ENCODE data around the gene ZFPM1.
"Not testable (repeated sequence)": the region's sequence is repeated elsewhere in the genome, so short reads cannot be mapped to it uniquely, and the experiment has no call there.

ZFPM1 gene

GRCh38 chr16:88484505-88485365, 31.7 kb downstream of the ZFPM1 start:
- Histone ChIP-seq H3K4me1 (ENCODE audit: control insufficient read depth, insufficient read depth, low read length, poor library complexity, severe bottlenecking) (no peaks in the 10 kb centered on the region), H3K9me3 (ENCODE audit: control insufficient read depth, low read length) (no peaks in the 10 kb centered on the region), H3K4me3 (ENCODE audit: extremely low read depth, insufficient read depth, low read length, poor library complexity, severe bottlenecking) (no peak overlapping the region), H3K27ac (ENCODE audit: low read depth, low read length, severe bottlenecking) (no peak overlapping the region), H3K36me3 (ENCODE audit: control insufficient read depth, insufficient read depth, low read length) (peaks cover 23% of the 10 kb centered on the region)
- 92 to 93% methylated on average over 24 to 30 of the region's 36 CpGs for WGBS, 2 experiments (ENCODE audit: insufficient coverage in 2 of 2)

GRCh38 chr16:88485366-88485741, 32.3 kb downstream of the ZFPM1 start:
- WGBS, 2 experiments (ENCODE audit: insufficient coverage in 2 of 2), result 96 to 100% methylated on average over 3 to 4 of the region's 8 CpGs
- not testable (repeated sequence) for H3K27ac ChIP-seq (ENCODE audit: low read depth, low read length, severe bottlenecking); H3K4me3 ChIP-seq (ENCODE audit: extremely low read depth, insufficient read depth, low read length, poor library complexity, severe bottlenecking); H3K4me1 ChIP-seq (ENCODE audit: control insufficient read depth, insufficient read depth, low read length, poor library complexity, severe bottlenecking); H3K9me3 ChIP-seq (ENCODE audit: control insufficient read depth, low read length)
- H3K36me3 ChIP-seq (ENCODE audit: control insufficient read depth, insufficient read depth, low read length), result peaks cover 23% of the 10 kb centered on the region

- Histone ChIP-seq H3K9me3 (ENCODE audit: control insufficient read depth, low read length) (no peaks in the 10 kb centered on the region), H3K36me3 (ENCODE audit: control insufficient read depth, insufficient read depth, low read length) (peaks cover 23% of the 10 kb centered on the region), H3K4me3 (ENCODE audit: extremely low read depth, insufficient read depth, low read length, poor library complexity, severe bottlenecking) (no peak overlapping the region), H3K27ac (ENCODE audit: low read depth, low read length, severe bottlenecking) (no peak overlapping the region), H3K4me1 (ENCODE audit: control insufficient read depth, insufficient read depth, low read length, poor library complexity, severe bottlenecking) (no peaks in the 10 kb centered on the region)
- WGBS, 2 experiments (ENCODE audit: insufficient coverage in 2 of 2), result 92 to 98% methylated on average over 4 to 5 of the region's 6 CpGs
Observed at GRCh38 chr16:88486398-88487123, 33.5 kb downstream of the ZFPM1 start.

- WGBS, 2 experiments (ENCODE audit: insufficient coverage in 2 of 2), result 94 to 100% methylated on average over 1 to 3 of the region's 3 CpGs
- H3K9me3 ChIP-seq (ENCODE audit: control insufficient read depth, low read length), result no peaks in the 10 kb centered on the region
Observed at GRCh38 chr16:88487124-88487432, 34.0 kb downstream of the ZFPM1 start.

GRCh38 chr16:88487920-88488851, 35.1 kb downstream of the ZFPM1 start:
- Histone ChIP-seq H3K36me3 (ENCODE audit: control insufficient read depth, insufficient read depth, low read length) (peaks cover 23% of the 10 kb centered on the region), H3K4me1 (ENCODE audit: control insufficient read depth, insufficient read depth, low read length, poor library complexity, severe bottlenecking) (no peaks in the 10 kb centered on the region), H3K27ac (ENCODE audit: low read depth, low read length, severe bottlenecking) (no peak overlapping the region), H3K9me3 (ENCODE audit: control insufficient read depth, low read length) (no peaks in the 10 kb centered on the region), H3K4me3 (ENCODE audit: extremely low read depth, insufficient read depth, low read length, poor library complexity, severe bottlenecking) (no peak overlapping the region)
- WGBS, 2 experiments (ENCODE audit: insufficient coverage in 2 of 2), result 94% methylated on average over 47 to 53 of the region's 54 CpGs

More at GRCh38 chr16:88487124-88487432, 34.0 kb downstream of the ZFPM1 start:
- H3K4me1 ChIP-seq (ENCODE audit: control insufficient read depth, insufficient read depth, low read length, poor library complexity, severe bottlenecking), result no peaks in the 10 kb centered on the region
- H3K27ac ChIP-seq (ENCODE audit: low read depth, low read length, severe bottlenecking), result no peak overlapping the region
- H3K4me3 ChIP-seq (ENCODE audit: extremely low read depth, insufficient read depth, low read length, poor library complexity, severe bottlenecking), result no peak overlapping the region
- H3K36me3 ChIP-seq (ENCODE audit: control insufficient read depth, insufficient read depth, low read length), result peaks cover 23% of the 10 kb centered on the region

- WGBS, 2 experiments (ENCODE audit: insufficient coverage in 2 of 2), result 88 to 95% methylated on average over 23 to 24 of the region's 24 CpGs
Observed at GRCh38 chr16:88489163-88489741, 36.2 kb downstream of the ZFPM1 start.

GRCh38 chr16:88491001-88491559, 38.0 kb downstream of the ZFPM1 start:
- Histone ChIP-seq H3K4me3 (ENCODE audit: extremely low read depth, insufficient read depth, low read length, poor library complexity, severe bottlenecking) (no peak overlapping the region), H3K36me3 (ENCODE audit: control insufficient read depth, insufficient read depth, low read length) (peaks cover 20% of the 10 kb centered on the region), H3K4me1 (ENCODE audit: control insufficient read depth, insufficient read depth, low read length, poor library complexity, severe bottlenecking) (no peaks in the 10 kb centered on the region), H3K9me3 (ENCODE audit: control insufficient read depth, low read length) (no peaks in the 10 kb centered on the region), H3K27ac (ENCODE audit: low read depth, low read length, severe bottlenecking) (no peak overlapping the region)
- WGBS, 2 experiments (ENCODE audit: insufficient coverage in 2 of 2), result 95 to 98% methylated on average over 22 to 26 of the region's 26 CpGs

More at GRCh38 chr16:88489163-88489741, 36.2 kb downstream of the ZFPM1 start:
- Histone ChIP-seq H3K4me3 (ENCODE audit: extremely low read depth, insufficient read depth, low read length, poor library complexity, severe bottlenecking) (no peak overlapping the region), H3K27ac (ENCODE audit: low read depth, low read length, severe bottlenecking) (no peak overlapping the region), H3K4me1 (ENCODE audit: control insufficient read depth, insufficient read depth, low read length, poor library complexity, severe bottlenecking) (no peaks in the 10 kb centered on the region), H3K36me3 (ENCODE audit: control insufficient read depth, insufficient read depth, low read length) (peaks cover 23% of the 10 kb centered on the region), H3K9me3 (ENCODE audit: control insufficient read depth, low read length) (no peaks in the 10 kb centered on the region)

- Histone ChIP-seq H3K4me3 (ENCODE audit: extremely low read depth, insufficient read depth, low read length, poor library complexity, severe bottlenecking) (no peak overlapping the region), H3K27ac (ENCODE audit: low read depth, low read length, severe bottlenecking) (no peak overlapping the region), H3K9me3 (ENCODE audit: control insufficient read depth, low read length) (no peaks in the 10 kb centered on the region), H3K4me1 (ENCODE audit: control insufficient read depth, insufficient read depth, low read length, poor library complexity, severe bottlenecking) (no peaks in the 10 kb centered on the region), H3K36me3 (ENCODE audit: control insufficient read depth, insufficient read depth, low read length) (peaks cover 17% of the 10 kb centered on the region)
- WGBS, 2 experiments (ENCODE audit: insufficient coverage in 2 of 2), result 92 to 94% methylated on average over 23 to 28 of the region's 28 CpGs
Observed at GRCh38 chr16:88491560-88492310, 38.7 kb downstream of the ZFPM1 start.

GRCh38 chr16:88493879-88494278, 40.8 kb downstream of the ZFPM1 start:
- Histone ChIP-seq H3K4me3 (ENCODE audit: extremely low read depth, insufficient read depth, low read length, poor library complexity, severe bottlenecking) (no peak overlapping the region), H3K36me3 (ENCODE audit: control insufficient read depth, insufficient read depth, low read length) (peaks cover 6% of the 10 kb centered on the region), H3K4me1 (ENCODE audit: control insufficient read depth, insufficient read depth, low read length, poor library complexity, severe bottlenecking) (peaks cover 10% of the 10 kb centered on the region), H3K9me3 (ENCODE audit: control insufficient read depth, low read length) (no peaks in the 10 kb centered on the region), H3K27ac (ENCODE audit: low read depth, low read length, severe bottlenecking) (no peak overlapping the region)
- 94 to 96% methylated on average over 19 to 24 of the region's 24 CpGs for WGBS, 2 experiments (ENCODE audit: insufficient coverage in 2 of 2)

Measured in mesodermal cell (in vitro differentiated cells).